ENCODE results near the gene SLC37A1.
A peak's percentile ranks its signal among the peaks of the same experiment; 100 is the strongest.

Gene SLC37A1

GRCh38 chr21:42557420-42557819 lies 43.8 kb downstream of the SLC37A1 start:
- no peak overlapping the region for H3K27ac ChIP-seq
- TF ChIP-seq CTCF (conservative IDR thresholded peaks at IDR 0.05): no peak

- no peak for TF ChIP-seq CTCF (conservative IDR thresholded peaks at IDR 0.05)
- peak overlapping the region; percentile 93 for H3K27ac ChIP-seq
Observed at GRCh38 chr21:42558368-42558767, 44.7 kb downstream of the SLC37A1 start.

GRCh38 chr21:42558846-42559245 lies 45.2 kb downstream of the SLC37A1 start:
- peak overlapping the region; percentile 93 for H3K27ac ChIP-seq
- TF ChIP-seq CTCF (conservative IDR thresholded peaks at IDR 0.05): no peak

GRCh38 chr21:42559326-42559725 lies 45.7 kb downstream of the SLC37A1 start:
- H3K27ac ChIP-seq: peak overlapping the region; percentile 93
- TF ChIP-seq CTCF (conservative IDR thresholded peaks at IDR 0.05): no peak

- peak overlapping the region; percentile 93 for H3K27ac ChIP-seq
- no peak for TF ChIP-seq CTCF (conservative IDR thresholded peaks at IDR 0.05)
Observed at GRCh38 chr21:42560517-42561179, 47.0 kb downstream of the SLC37A1 start.

- peak; percentile 34 for TF ChIP-seq CTCF (conservative IDR thresholded peaks at IDR 0.05)
- peak overlapping the region; percentile 93 for H3K27ac ChIP-seq
Observed at GRCh38 chr21:42561762-42562650, 48.4 kb downstream of the SLC37A1 start.

GRCh38 chr21:42562816-42563215 lies 49.2 kb downstream of the SLC37A1 start:
- TF ChIP-seq CTCF (conservative IDR thresholded peaks at IDR 0.05): no peak
- H3K27ac ChIP-seq: peak overlapping the region; percentile 93
